ENCODE results near the gene CCDC9B. TPM values are rescaled to one million over a fixed set of nuclear protein-coding genes. Genes with fewer than 3 reads are reported as not detected.

The CCDC9B gene
- total RNA-seq = 72.5 TPM
- long read RNA-seq, transcript CCDC9B-206 (11 exons, 3,022 nt) = major isoform, 12 of 32 reads
- long read RNA-seq, partial matches to known transcripts = 9 of 32 reads
- long read RNA-seq, other reads (novel, unspliced or antisense) = 11 of 32 reads

GRCh38 chr15:40340740-40341400 is at the start of gene CCDC9B:
TSS of gene CCDC9B (minus strand) at chr15:40340939. CDS start at chr15:40340819, 120 bp downstream.
- TF ChIP-seq, protein P1, sequence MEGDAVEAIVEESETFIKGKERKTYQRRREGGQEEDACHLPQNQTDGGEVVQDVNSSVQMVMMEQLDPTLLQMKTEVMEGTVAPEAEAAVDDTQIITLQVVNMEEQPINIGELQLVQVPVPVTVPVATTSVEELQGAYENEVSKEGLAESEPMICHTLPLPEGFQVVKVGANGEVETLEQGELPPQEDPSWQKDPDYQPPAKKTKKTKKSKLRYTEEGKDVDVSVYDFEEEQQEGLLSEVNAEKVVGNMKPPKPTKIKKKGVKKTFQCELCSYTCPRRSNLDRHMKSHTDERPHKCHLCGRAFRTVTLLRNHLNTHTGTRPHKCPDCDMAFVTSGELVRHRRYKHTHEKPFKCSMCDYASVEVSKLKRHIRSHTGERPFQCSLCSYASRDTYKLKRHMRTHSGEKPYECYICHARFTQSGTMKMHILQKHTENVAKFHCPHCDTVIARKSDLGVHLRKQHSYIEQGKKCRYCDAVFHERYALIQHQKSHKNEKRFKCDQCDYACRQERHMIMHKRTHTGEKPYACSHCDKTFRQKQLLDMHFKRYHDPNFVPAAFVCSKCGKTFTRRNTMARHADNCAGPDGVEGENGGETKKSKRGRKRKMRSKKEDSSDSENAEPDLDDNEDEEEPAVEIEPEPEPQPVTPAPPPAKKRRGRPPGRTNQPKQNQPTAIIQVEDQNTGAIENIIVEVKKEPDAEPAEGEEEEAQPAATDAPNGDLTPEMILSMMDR (IDR thresholded peaks at IDR 0.05) = no peak
- Histone ChIP-seq H3K36me3 (peaks cover 16% of the 10 kb centered on the region), H3K27me3 (no peaks in the 10 kb centered on the region), H3K27ac (peak within 1 kb of the TSS; percentile 95), H3K4me1 (peaks cover 74% of the 10 kb centered on the region), H3K9me3 (no peaks in the 10 kb centered on the region), H3K4me3 (peak within 1 kb of the TSS; percentile 60)
- DNase-seq (peak; percentile 95), ATAC-seq (peak; percentile 84)
- intact Hi-C loops (cut with DNase I) = no loop called here

DNA sequence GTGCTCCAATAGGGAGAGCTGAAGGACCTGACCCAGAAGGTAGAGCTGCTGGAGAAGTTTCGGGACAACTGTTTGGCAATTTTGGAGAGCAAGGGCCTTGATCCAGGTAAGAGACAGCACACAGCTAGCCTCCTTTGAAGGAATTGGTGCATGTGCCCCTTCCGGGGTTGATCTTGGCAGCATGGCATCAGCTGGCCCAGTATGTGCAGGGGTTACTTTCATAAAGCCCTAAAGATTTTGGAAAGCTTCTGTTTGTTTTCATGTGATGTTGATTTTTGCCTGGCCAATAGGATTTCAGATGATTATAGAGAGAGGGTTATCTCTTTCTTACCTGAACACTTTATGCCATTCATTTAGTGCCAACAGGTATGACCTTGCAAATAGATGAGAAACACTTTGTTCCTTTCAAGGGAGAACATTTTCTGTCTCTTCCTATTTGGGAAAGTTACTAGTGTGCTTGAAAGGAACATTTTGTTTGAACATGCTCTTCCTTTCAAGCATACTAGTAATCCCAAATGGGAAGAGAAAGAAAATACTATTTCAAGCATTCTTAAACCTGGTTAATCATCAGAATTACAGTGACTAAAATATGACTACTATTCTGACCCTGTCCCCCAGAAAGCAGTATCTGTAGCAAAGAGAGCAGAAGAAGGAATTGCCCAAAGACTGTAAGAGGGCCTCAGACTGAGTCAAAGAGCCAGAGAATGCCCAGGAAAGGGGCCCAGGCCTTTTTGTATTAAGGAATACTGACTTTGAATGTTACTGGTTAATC is 49.3 kb upstream of the CCDC9B start:
- H3K36me3 ChIP-seq = peaks cover 44% of the 10 kb centered on the region
- H3K9me3 ChIP-seq = no peaks in the 10 kb centered on the region
- no peak for DNase-seq
- no peaks in the 10 kb centered on the region for H3K27me3 ChIP-seq
- H3K27ac ChIP-seq = peak overlapping the region; percentile 76
- TF ChIP-seq, protein P1 (IDR thresholded peaks at IDR 0.05) = no peak
- peaks cover 15% of the 10 kb centered on the region for H3K4me1 ChIP-seq
- intact Hi-C loops (cut with DNase I) = no loop called here
- ATAC-seq = peak; percentile 59
- H3K4me3 ChIP-seq = no peak overlapping the region

GRCh38 chr15:40388941-40389823 is 48.4 kb upstream of the CCDC9B start:
- H3K4me1 ChIP-seq = peaks cover 15% of the 10 kb centered on the region
- intact Hi-C loops (cut with DNase I) = no loop called here
- H3K27me3 ChIP-seq = no peaks in the 10 kb centered on the region
- H3K36me3 ChIP-seq = peaks cover 44% of the 10 kb centered on the region
- ATAC-seq (peak; percentile 86), DNase-seq (peak; percentile 72)
- TF ChIP-seq, protein P1 (IDR thresholded peaks at IDR 0.05) = no peak
- no peak overlapping the region for H3K4me3 ChIP-seq
- no peaks in the 10 kb centered on the region for H3K9me3 ChIP-seq
- H3K27ac ChIP-seq = peak overlapping the region; percentile 76

DNA sequence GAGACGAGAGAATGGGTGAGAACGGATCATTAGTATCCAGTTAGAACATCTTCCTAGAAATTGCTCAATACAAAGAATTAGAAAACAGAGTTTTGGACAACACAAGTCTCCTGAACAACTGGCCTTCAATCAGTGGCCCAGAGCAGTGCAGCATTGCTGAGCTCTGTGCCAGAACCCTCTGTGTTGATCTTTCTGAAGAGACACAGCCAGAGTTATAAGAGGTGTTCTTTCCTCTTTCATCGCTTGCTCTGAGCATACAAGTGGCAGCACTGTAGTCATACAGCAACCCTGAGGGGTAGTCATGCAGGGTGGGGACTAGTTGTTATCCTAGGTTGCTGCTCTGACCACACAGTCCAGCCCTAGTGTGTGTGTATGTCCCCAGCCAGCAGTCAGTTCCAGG is 45.7 kb upstream of the CCDC9B start:
- DNase-seq = no peak
- TF ChIP-seq, protein P1 (IDR thresholded peaks at IDR 0.05) = no peak

More for the DNA sequence above, 45.7 kb upstream of the CCDC9B start:
- intact Hi-C loops (cut with DNase I) = no loop called here
- Histone ChIP-seq H3K9me3 (no peaks in the 10 kb centered on the region), H3K4me3 (no peak overlapping the region), H3K27ac (no peak overlapping the region), H3K27me3 (no peaks in the 10 kb centered on the region), H3K36me3 (peaks cover 28% of the 10 kb centered on the region), H3K4me1 (peaks cover 30% of the 10 kb centered on the region)
- no peak for ATAC-seq
